ENCODE measurements around the gene IQUB. TPM values are rescaled to one million over a fixed set of nuclear protein-coding genes. Genes with fewer than 3 reads are reported as not detected.

The IQUB gene
- total RNA-seq, 2 experiments from 2014 or later, result 0.05 TPM; not detected in 1

- DNase-seq (no peak), ATAC-seq (no peak)
- no peaks in the 10 kb centered on the region for H3K36me3 Mint-ChIP-seq (ENCODE audit: low read depth)
- POLR2A ChIA-PET, result no interaction called here
- no peak overlapping the region for H3K27ac Mint-ChIP-seq
- no peaks in the 10 kb centered on the region for H3K4me1 Mint-ChIP-seq
- no peaks in the 10 kb centered on the region for H3K9me3 Mint-ChIP-seq (ENCODE audit: low read depth)
- no peaks in the 10 kb centered on the region for H3K27me3 Mint-ChIP-seq
- no peak overlapping the region for H3K4me3 Mint-ChIP-seq
- intact Hi-C loops (cut with DNase I, micrococcal nuclease), result no loop called here
- CTCF ChIA-PET, result no interaction called here
These were observed 94.3 kb downstream of the IQUB start for GRCh38 chr7:123440101-123440548.

GRCh38 chr7:123439191-123439590, 95.2 kb downstream of the IQUB start:
- CTCF ChIA-PET, result no interaction called here
- DNase-seq, result no peak
- no peak for ATAC-seq
- no peaks in the 10 kb centered on the region for H3K4me1 Mint-ChIP-seq
- H3K4me3 Mint-ChIP-seq, result no peak overlapping the region
- H3K27ac Mint-ChIP-seq, result no peak overlapping the region
- POLR2A ChIA-PET, result no interaction called here
- no peaks in the 10 kb centered on the region for H3K27me3 Mint-ChIP-seq
- H3K36me3 Mint-ChIP-seq (ENCODE audit: low read depth), result no peaks in the 10 kb centered on the region
- intact Hi-C loops (cut with DNase I, micrococcal nuclease), result no loop called here
- no peaks in the 10 kb centered on the region for H3K9me3 Mint-ChIP-seq (ENCODE audit: low read depth)

GRCh38 chr7:123437447-123437995, 96.9 kb downstream of the IQUB start:
- Mint-ChIP-seq H3K36me3 (ENCODE audit: low read depth) (no peaks in the 10 kb centered on the region), H3K27ac (no peak overlapping the region), H3K9me3 (ENCODE audit: low read depth) (no peaks in the 10 kb centered on the region), H3K4me3 (no peak overlapping the region), H3K27me3 (no peaks in the 10 kb centered on the region), H3K4me1 (no peaks in the 10 kb centered on the region)
- intact Hi-C loops (cut with DNase I, micrococcal nuclease), result no loop called here
- ChIA-PET CTCF (no interaction called here), POLR2A (no interaction called here)
- ATAC-seq (no peak), DNase-seq (no peak)

- Mint-ChIP-seq H3K4me1 (no peaks in the 10 kb centered on the region), H3K9me3 (ENCODE audit: low read depth) (no peaks in the 10 kb centered on the region), H3K27ac (no peak overlapping the region), H3K4me3 (no peak overlapping the region), H3K36me3 (ENCODE audit: low read depth) (no peaks in the 10 kb centered on the region), H3K27me3 (no peaks in the 10 kb centered on the region)
- ATAC-seq, result no peak
- ChIA-PET POLR2A (no interaction called here), CTCF (no interaction called here)
- no peak for DNase-seq
- intact Hi-C loops (cut with DNase I, micrococcal nuclease), result no loop called here
These were observed 99.2 kb downstream of the IQUB start for GRCh38 chr7:123435080-123435700.

GRCh38 chr7:123433665-123434064, 100.7 kb downstream of the IQUB start:
- no peak overlapping the region for H3K4me3 Mint-ChIP-seq
- H3K4me1 Mint-ChIP-seq, result no peaks in the 10 kb centered on the region
- no peaks in the 10 kb centered on the region for H3K9me3 Mint-ChIP-seq (ENCODE audit: low read depth)
- POLR2A ChIA-PET, result no interaction called here
- no peak for DNase-seq
- ATAC-seq, result no peak
- intact Hi-C loops (cut with DNase I, micrococcal nuclease), result no loop called here
- no peak overlapping the region for H3K27ac Mint-ChIP-seq
- H3K36me3 Mint-ChIP-seq (ENCODE audit: low read depth), result no peaks in the 10 kb centered on the region
- no peaks in the 10 kb centered on the region for H3K27me3 Mint-ChIP-seq
- CTCF ChIA-PET, result no interaction called here

GRCh38 chr7:123432601-123433000, 101.8 kb downstream of the IQUB start:
- peak; percentile 39 for ATAC-seq
- intact Hi-C loops (cut with DNase I, micrococcal nuclease), result no loop called here
- Mint-ChIP-seq H3K9me3 (ENCODE audit: low read depth) (no peaks in the 10 kb centered on the region), H3K27me3 (no peaks in the 10 kb centered on the region), H3K4me3 (no peak overlapping the region), H3K36me3 (ENCODE audit: low read depth) (no peaks in the 10 kb centered on the region), H3K4me1 (no peaks in the 10 kb centered on the region), H3K27ac (no peak overlapping the region)
- POLR2A ChIA-PET, result no interaction called here
- DNase-seq, result no peak
- CTCF ChIA-PET, result no interaction called here

- H3K4me1 Mint-ChIP-seq, result no peaks in the 10 kb centered on the region
- intact Hi-C loops (cut with DNase I, micrococcal nuclease), result no loop called here
- CTCF ChIA-PET, result no interaction called here
- H3K36me3 Mint-ChIP-seq (ENCODE audit: low read depth), result no peaks in the 10 kb centered on the region
- no peak overlapping the region for H3K4me3 Mint-ChIP-seq
- H3K27ac Mint-ChIP-seq, result no peak overlapping the region
- DNase-seq (no peak), ATAC-seq (no peak)
- no peaks in the 10 kb centered on the region for H3K27me3 Mint-ChIP-seq
- POLR2A ChIA-PET, result no interaction called here
- no peaks in the 10 kb centered on the region for H3K9me3 Mint-ChIP-seq (ENCODE audit: low read depth)
These were observed 103.2 kb downstream of the IQUB start for GRCh38 chr7:123431075-123431614.

- Mint-ChIP-seq H3K4me1 (no peaks in the 10 kb centered on the region), H3K36me3 (ENCODE audit: low read depth) (no peaks in the 10 kb centered on the region), H3K4me3 (no peak overlapping the region), H3K9me3 (ENCODE audit: low read depth) (peaks cover 12% of the 10 kb centered on the region), H3K27me3 (no peaks in the 10 kb centered on the region), H3K27ac (no peak overlapping the region)
- CTCF ChIA-PET, result no interaction called here
- intact Hi-C loops (cut with DNase I, micrococcal nuclease), result no loop called here
- DNase-seq, result no peak
- POLR2A ChIA-PET, result no interaction called here
- ATAC-seq, result no peak
These were observed 109.1 kb downstream of the IQUB start for GRCh38 chr7:123425246-123425645.

GRCh38 chr7:123424463-123424862, 109.9 kb downstream of the IQUB start:
- Mint-ChIP-seq H3K4me1 (no peaks in the 10 kb centered on the region), H3K9me3 (ENCODE audit: low read depth) (peaks cover 12% of the 10 kb centered on the region), H3K27me3 (no peaks in the 10 kb centered on the region), H3K27ac (no peak overlapping the region), H3K4me3 (no peak overlapping the region), H3K36me3 (ENCODE audit: low read depth) (no peaks in the 10 kb centered on the region)
- POLR2A ChIA-PET, result no interaction called here
- intact Hi-C loops (cut with DNase I, micrococcal nuclease), result no loop called here
- DNase-seq (no peak), ATAC-seq (no peak)
- CTCF ChIA-PET, result no interaction called here

GRCh38 chr7:123423622-123424021, 110.8 kb downstream of the IQUB start:
- CTCF ChIA-PET, result no interaction called here
- ATAC-seq, result no peak
- Mint-ChIP-seq H3K4me3 (no peak overlapping the region), H3K9me3 (ENCODE audit: low read depth) (peaks cover 12% of the 10 kb centered on the region), H3K4me1 (no peaks in the 10 kb centered on the region), H3K27ac (no peak overlapping the region), H3K36me3 (ENCODE audit: low read depth) (no peaks in the 10 kb centered on the region), H3K27me3 (no peaks in the 10 kb centered on the region)
- POLR2A ChIA-PET, result no interaction called here
- intact Hi-C loops (cut with DNase I, micrococcal nuclease), result no loop called here
- no peak for DNase-seq

GRCh38 chr7:123417580-123417979, 116.8 kb downstream of the IQUB start:
- H3K4me1 Mint-ChIP-seq, result no peaks in the 10 kb centered on the region
- H3K4me3 Mint-ChIP-seq, result no peak overlapping the region
- no peaks in the 10 kb centered on the region for H3K36me3 Mint-ChIP-seq (ENCODE audit: low read depth)
- H3K27ac Mint-ChIP-seq, result no peak overlapping the region
- intact Hi-C loops (cut with DNase I, micrococcal nuclease), result no loop called here
- ATAC-seq (no peak), DNase-seq (no peak)
- CTCF ChIA-PET, result no interaction called here
- peaks cover 9% of the 10 kb centered on the region for H3K9me3 Mint-ChIP-seq (ENCODE audit: low read depth)
- no peaks in the 10 kb centered on the region for H3K27me3 Mint-ChIP-seq
- POLR2A ChIA-PET, result no interaction called here

GRCh38 chr7:123415625-123416024, 118.8 kb downstream of the IQUB start:
- Mint-ChIP-seq H3K27me3 (no peaks in the 10 kb centered on the region), H3K4me3 (no peak overlapping the region), H3K9me3 (ENCODE audit: low read depth) (peaks cover 3% of the 10 kb centered on the region), H3K27ac (no peak overlapping the region), H3K36me3 (ENCODE audit: low read depth) (no peaks in the 10 kb centered on the region), H3K4me1 (no peaks in the 10 kb centered on the region)
- no peak for DNase-seq
- ChIA-PET CTCF (no interaction called here), POLR2A (interaction anchor here (0.7 kb wide), 1 partner anchor 41 kb away, joined by 4 read pairs; no protein-coding TSS in a partner anchor)
- ATAC-seq, result no peak
- intact Hi-C loops (cut with DNase I, micrococcal nuclease), result no loop called here

Data from activated CD4-positive, alpha-beta T cell treated with anti-CD3 and anti-CD28 coated beads for 36 hours (primary cell).